Thymus (tissue), 11 donors: ENCODE data around the gene METTL27. TPM values are rescaled to one million over a fixed set of nuclear protein-coding genes. Genes with fewer than 3 reads are reported as not detected.
"Not testable (repeated sequence)": the region's sequence is repeated elsewhere in the genome, so short reads cannot be mapped to it uniquely, and the experiment has no call there.

Source experiments
- DNase-seq, 9 donors: peaks; one replicate each; pipeline ENCODE4 v3.0.0-alpha.2; 2013; ENCODE audit warnings: low spot score in 9 of 9, low read depth in 6 of 9, missing footprints in 1 of 9
- H3K27ac ChIP-seq, 2 donors: one replicate each; pipeline ENCODE4 v1.5.1; 2013; ENCODE audit warnings: control low read depth in 1 of 2, low read depth in 1 of 2, low read length in 1 of 2, mild to moderate bottlenecking in 1 of 2, moderate library complexity in 1 of 2
- H3K27me3 ChIP-seq, 2 donors: one replicate each; pipeline ENCODE4 v1.5.1; 2013; ENCODE audit warnings: low read length in 1 of 2; ENCODE audit not compliant: control insufficient read depth in 2 of 2, insufficient read depth in 1 of 2
- H3K36me3 ChIP-seq, 2 donors: one replicate each; pipeline ENCODE4 v1.5.1; 2013; ENCODE audit warnings: low read length in 1 of 2, mild to moderate bottlenecking in 1 of 2, moderate library complexity in 1 of 2; ENCODE audit not compliant: control insufficient read depth in 2 of 2, insufficient read depth in 2 of 2
- H3K4me1 ChIP-seq, 2 donors: one replicate each; pipeline ENCODE4 v1.5.1; 2013; ENCODE audit warnings: low read length in 2 of 2; ENCODE audit not compliant: control insufficient read depth in 2 of 2, insufficient read depth in 2 of 2
- H3K4me3 ChIP-seq, 2 donors: one replicate each; pipeline ENCODE4 v1.5.1; 2013; ENCODE audit warnings: low read length in 2 of 2, control low read depth in 1 of 2, mild to moderate bottlenecking in 1 of 2
- H3K9me3 ChIP-seq, 2 donors: one replicate each; pipeline ENCODE4 v1.5.1; 2013; ENCODE audit warnings: low read length in 1 of 2, mild to moderate bottlenecking in 1 of 2; ENCODE audit not compliant: control insufficient read depth in 2 of 2, insufficient read depth in 1 of 2
- WGBS: extraction: QIAGEN DNeasy Blood & Tissue Kit; methylation state at CpG from one replicate; pipeline ENCODE4 v1.1.7; 2013; 5-methylcytosine and 5-hydroxymethylcytosine counted together
- polyA plus RNA-seq: library from polyadenylated mRNA; stranded (reverse); fragments of 200-250 nt; gene quantifications from one replicate; pipeline ENCODE4 v1.2.3, GENCODE V29; 2013
- total RNA-seq: library from RNA; stranded (reverse); fragments of 120-200 nt; gene quantifications from one replicate; pipeline ENCODE4 v1.2.4, GENCODE V29; 2013
- donor health status: healthy.

The METTL27 gene
- total and polyA plus RNA-seq, 2 donors: 1.3 to 2.2 TPM

DNA sequence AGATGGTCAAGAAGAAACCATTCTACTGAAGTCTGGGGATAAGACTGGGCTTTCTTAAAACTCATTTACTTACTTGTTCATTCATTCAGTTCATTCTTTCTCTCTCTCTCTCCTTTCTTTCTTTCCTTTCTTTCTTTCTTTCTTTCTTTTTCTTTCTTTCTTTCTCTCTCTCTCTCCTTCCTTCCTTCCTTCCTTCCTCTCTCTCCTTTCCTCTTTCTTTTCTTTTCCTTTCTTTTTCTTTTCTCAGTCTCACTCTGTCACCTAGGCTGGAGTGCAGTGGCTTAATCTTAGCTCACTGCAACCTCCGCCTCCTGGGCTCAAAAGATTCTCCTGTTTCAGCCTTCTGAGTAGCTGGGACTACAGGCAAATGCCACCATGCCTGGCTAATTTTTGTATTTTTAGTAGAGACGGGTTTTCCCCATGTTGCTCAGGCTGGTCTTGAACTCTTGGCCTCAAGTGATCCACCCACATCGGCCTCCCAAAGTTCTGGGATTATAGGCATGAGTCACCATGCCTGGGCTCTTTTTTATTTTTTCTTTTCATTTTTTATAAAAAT, 42.6 kb upstream of the METTL27 start:
- WGBS: 96% methylated on average over 3 of the region's 3 CpGs
- H3K4me1 ChIP-seq: peaks cover 0 to 11% of the 10 kb centered on the region in 2 donors
- H3K36me3 ChIP-seq, H3K9me3 ChIP-seq, H3K4me3 ChIP-seq, DNase-seq, H3K27ac ChIP-seq: not testable (repeated sequence)
- peaks cover 0 to 20% of the 10 kb centered on the region in 2 donors for H3K27me3 ChIP-seq

DNA sequence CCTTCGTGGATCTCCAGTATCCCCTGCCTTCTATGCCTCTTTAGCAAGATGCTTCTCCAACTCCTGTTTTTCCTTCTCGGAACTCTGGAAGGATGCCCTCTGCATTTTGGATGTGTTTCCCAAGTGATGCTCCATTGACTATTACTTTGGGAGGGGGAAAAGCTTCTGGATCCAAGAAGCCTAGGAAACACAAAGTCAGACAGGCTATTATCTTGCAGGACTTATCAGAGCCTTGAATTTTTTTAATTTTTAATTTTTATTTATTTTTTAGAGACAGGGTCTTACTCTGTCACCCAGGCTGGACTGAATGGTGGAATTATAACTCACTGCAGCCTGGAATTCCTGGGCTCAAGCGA, 39.7 kb upstream of the METTL27 start:
- Histone ChIP-seq H3K27ac (no peak overlapping the region), H3K27me3 (peaks cover 0 to 15% of the 10 kb centered on the region in 2 donors), H3K36me3 (no peaks in the 10 kb centered on the region), H3K4me1 (peaks cover 0 to 9% of the 10 kb centered on the region in 2 donors), H3K9me3 (no peaks in the 10 kb centered on the region), H3K4me3 (no peak overlapping the region)
- 94% methylated on average over 3 of the region's 3 CpGs for WGBS
- DNase-seq: no peak

GRCh38 chr7:73881352-73882046, 39.2 kb upstream of the METTL27 start:
- WGBS: 85% methylated on average over 5 of the region's 5 CpGs
- H3K27ac ChIP-seq: no peak overlapping the region

GRCh38 chr7:73880755-73881328, 38.5 kb upstream of the METTL27 start:
- Histone ChIP-seq H3K9me3 (no peaks in the 10 kb centered on the region), H3K4me1 (no peaks in the 10 kb centered on the region), H3K27ac (no peak overlapping the region), H3K4me3 (no peak overlapping the region), H3K36me3 (no peaks in the 10 kb centered on the region), H3K27me3 (peaks cover 0 to 5% of the 10 kb centered on the region in 2 donors)
- WGBS: 93% methylated on average over 13 of the region's 13 CpGs
- DNase-seq: no peak

More at GRCh38 chr7:73881352-73882046, 39.2 kb upstream of the METTL27 start:
- Histone ChIP-seq H3K9me3 (no peaks in the 10 kb centered on the region), H3K36me3 (no peaks in the 10 kb centered on the region), H3K27me3 (peaks cover 0 to 9% of the 10 kb centered on the region in 2 donors), H3K4me3 (no peak overlapping the region), H3K4me1 (peaks cover 0 to 4% of the 10 kb centered on the region in 2 donors)
- no peak for DNase-seq

DNA sequence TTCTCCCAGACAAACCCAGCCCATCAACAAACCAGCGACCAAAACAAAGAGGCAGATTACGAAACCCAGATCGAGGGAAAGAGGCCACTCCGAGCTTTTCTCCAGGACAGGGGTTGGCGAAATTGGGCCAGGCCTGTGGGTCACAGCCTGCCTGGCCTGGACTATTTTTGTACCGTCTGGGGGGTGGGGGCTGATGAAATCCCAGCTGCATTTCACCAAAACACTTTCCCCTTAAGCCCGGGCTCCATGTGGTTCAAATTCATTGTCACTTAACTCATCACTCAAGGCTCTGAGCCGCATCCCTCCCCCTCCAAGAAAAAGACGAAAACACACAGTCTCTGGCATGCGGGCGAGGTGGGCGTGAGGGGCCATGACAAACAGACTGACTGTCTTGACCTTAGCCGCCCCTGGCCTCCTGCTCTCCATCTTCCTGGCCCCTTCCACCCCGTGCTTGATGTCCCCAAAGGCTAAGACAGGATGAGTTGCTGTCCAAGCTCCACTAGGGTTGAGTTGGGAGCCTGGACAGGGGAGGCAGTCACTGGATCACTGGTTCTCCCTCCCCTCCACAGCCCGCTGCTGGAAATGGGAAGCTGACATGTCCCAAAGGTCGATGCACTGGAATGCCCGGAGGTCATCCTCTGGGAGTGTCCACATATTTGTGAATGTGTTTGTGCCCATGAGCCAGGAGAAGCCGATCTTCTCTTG, 37.8 kb upstream of the METTL27 start:
- H3K4me3 ChIP-seq: no peak overlapping the region
- no peak overlapping the region for H3K27ac ChIP-seq
- DNase-seq: no peak
- peaks cover 0 to 2% of the 10 kb centered on the region in 2 donors for H3K27me3 ChIP-seq
- 93% methylated on average over 18 of the region's 18 CpGs for WGBS
- no peaks in the 10 kb centered on the region for H3K9me3 ChIP-seq
- no peaks in the 10 kb centered on the region for H3K4me1 ChIP-seq
- no peaks in the 10 kb centered on the region for H3K36me3 ChIP-seq

DNA sequence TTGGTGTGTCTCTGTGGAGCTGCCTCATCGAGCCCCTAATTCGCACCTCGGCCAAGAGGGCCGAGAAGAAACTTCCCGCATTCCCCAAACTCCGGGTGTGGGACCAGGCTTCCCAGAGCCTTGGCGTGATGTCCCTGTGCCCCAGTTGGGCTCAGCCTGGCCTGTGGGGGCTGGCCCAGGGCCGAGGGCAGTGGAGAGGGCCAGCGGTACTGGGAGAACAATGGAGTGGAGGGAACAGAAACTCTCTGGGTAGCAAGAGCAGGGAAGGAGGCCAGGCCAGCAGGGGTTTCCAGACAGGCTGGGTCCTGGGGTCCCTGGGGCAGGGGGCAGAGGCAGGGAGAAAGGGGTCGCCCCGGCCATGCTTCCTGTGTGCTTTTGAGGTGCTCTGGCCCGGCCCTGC, 34.7 kb upstream of the METTL27 start:
- no peaks in the 10 kb centered on the region for H3K9me3 ChIP-seq
- H3K27ac ChIP-seq: no peak overlapping the region
- WGBS: 95% methylated on average over 12 of the region's 12 CpGs
- H3K4me1 ChIP-seq: no peaks in the 10 kb centered on the region
- no peak overlapping the region for H3K4me3 ChIP-seq
- no peaks in the 10 kb centered on the region for H3K36me3 ChIP-seq
- peaks cover 0 to 2% of the 10 kb centered on the region in 2 donors for H3K27me3 ChIP-seq
- no peak for DNase-seq

GRCh38 chr7:73876361-73876760, 34.0 kb upstream of the METTL27 start:
- DNase-seq: no peak
- H3K36me3 ChIP-seq: no peaks in the 10 kb centered on the region
- peaks cover 0 to 2% of the 10 kb centered on the region in 2 donors for H3K27me3 ChIP-seq
- H3K27ac ChIP-seq: no peak overlapping the region
- H3K4me1 ChIP-seq: no peaks in the 10 kb centered on the region
- H3K9me3 ChIP-seq: no peaks in the 10 kb centered on the region
- WGBS: 96% methylated on average over 8 of the region's 8 CpGs
- H3K4me3 ChIP-seq: no peak overlapping the region

DNA sequence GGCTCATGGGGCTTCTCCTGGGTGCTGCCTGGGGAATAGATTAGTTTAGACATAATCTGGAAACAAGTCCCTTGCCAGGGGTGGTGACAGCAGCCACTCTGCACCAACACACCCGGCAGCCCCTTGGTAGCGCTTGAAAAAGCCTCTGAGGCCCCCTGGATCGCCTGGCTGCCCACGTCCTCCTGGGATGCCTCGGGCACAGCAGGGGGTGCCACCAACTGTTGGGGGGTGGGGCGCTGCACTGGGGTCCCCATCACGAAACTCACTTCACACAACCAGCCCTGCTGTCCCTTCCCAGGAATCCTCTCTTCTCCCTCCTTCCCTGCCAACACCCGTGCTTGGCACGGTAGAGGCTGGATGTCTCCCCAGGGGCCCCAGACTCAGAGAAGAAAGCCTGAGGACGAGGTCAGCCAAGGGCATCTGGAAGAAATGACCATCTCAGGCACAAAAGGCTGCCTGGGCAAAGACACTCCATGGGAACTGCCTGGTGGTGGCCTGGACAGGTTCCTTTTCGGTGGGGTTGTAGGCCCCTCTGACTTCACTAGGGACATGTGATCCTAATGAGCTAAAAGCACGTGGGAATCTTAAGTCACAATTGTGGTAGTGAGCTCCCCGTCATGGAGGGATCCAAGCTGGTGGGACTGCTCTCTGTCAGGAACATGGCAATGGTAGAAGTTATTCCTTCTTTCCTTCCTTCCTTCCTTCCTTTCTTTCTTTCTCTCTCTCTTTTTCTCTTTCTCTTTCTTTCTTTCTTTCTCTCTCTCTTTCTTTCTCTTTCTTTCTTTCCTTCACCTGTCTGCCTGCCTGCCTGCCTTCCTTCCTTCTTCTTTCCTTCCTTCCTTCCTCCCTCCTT, 30.0 kb upstream of the METTL27 start:
- Histone ChIP-seq H3K27ac (no peak overlapping the region), H3K9me3 (no peaks in the 10 kb centered on the region), H3K4me3 (no peak overlapping the region), H3K27me3 (no peaks in the 10 kb centered on the region), H3K36me3 (no peaks in the 10 kb centered on the region), H3K4me1 (no peaks in the 10 kb centered on the region)
- DNase-seq: no peak
- 94% methylated on average over 13 of the region's 13 CpGs for WGBS
